NK-92 (cell line): ENCODE results near the gene STMP1.
"Not testable (repeated sequence)": the region's sequence is repeated elsewhere in the genome, so short reads cannot be mapped to it uniquely, and the experiment has no call there.

Experiments used
- DNase-seq: peaks from one replicate; lab custom pipeline; 2025; ENCODE audit not compliant: unreplicated experiment; lab: John Stamatoyannopoulos, UW

Gene STMP1

GRCh38 chr7:135664046-135664589 is 1.8 kb downstream of the STMP1 start:
- DNase-seq = no peak

GRCh38 chr7:135665042-135665441 is 2.7 kb downstream of the STMP1 start:
- no peak for DNase-seq

GRCh38 chr7:135666156-135666555 is 3.8 kb downstream of the STMP1 start:
- DNase-seq = no peak

- DNase-seq = no peak
Observed at GRCh38 chr7:135666846-135667245, 4.5 kb downstream of the STMP1 start.

GRCh38 chr7:135667626-135668025 is 5.3 kb downstream of the STMP1 start:
- not testable (repeated sequence) for DNase-seq

- DNase-seq = not testable (repeated sequence)
Observed at GRCh38 chr7:135668852-135669395, 6.6 kb downstream of the STMP1 start.

- no peak for DNase-seq
Observed at GRCh38 chr7:135669774-135670173, 7.5 kb downstream of the STMP1 start.

GRCh38 chr7:135670179-135670578 is 7.9 kb downstream of the STMP1 start:
- no peak for DNase-seq

- DNase-seq = no peak
Observed at GRCh38 chr7:135672560-135673359, 10.4 kb downstream of the STMP1 start.

- no peak for DNase-seq
Observed at GRCh38 chr7:135673360-135673706, 11.0 kb downstream of the STMP1 start.

GRCh38 chr7:135678612-135679575 is 16.6 kb downstream of the STMP1 start:
- DNase-seq = no peak

GRCh38 chr7:135681762-135682161 is 19.4 kb downstream of the STMP1 start:
- no peak for DNase-seq

- no peak for DNase-seq
Observed at GRCh38 chr7:135682191-135682590, 19.9 kb downstream of the STMP1 start.

- no peak for DNase-seq
Observed at GRCh38 chr7:135683609-135684008, 21.3 kb downstream of the STMP1 start.

- no peak for DNase-seq
Observed at GRCh38 chr7:135684136-135684535, 21.8 kb downstream of the STMP1 start.

GRCh38 chr7:135684699-135685098 is 22.4 kb downstream of the STMP1 start:
- no peak for DNase-seq

- no peak for DNase-seq
Observed at GRCh38 chr7:135685306-135686084, 23.2 kb downstream of the STMP1 start.

GRCh38 chr7:135687466-135687865 is 25.2 kb downstream of the STMP1 start:
- DNase-seq = no peak

- no peak for DNase-seq
Observed at GRCh38 chr7:135690566-135690965, 28.3 kb downstream of the STMP1 start.

GRCh38 chr7:135692055-135692454 is 29.7 kb downstream of the STMP1 start:
- DNase-seq = no peak

- DNase-seq = not testable (repeated sequence)
Observed at GRCh38 chr7:135692606-135693005, 30.3 kb downstream of the STMP1 start.
